ENCODE data around the gene DIP2C.

Gene DIP2C

GRCh38 chr10:722281-723060, 33.0 kb upstream of the DIP2C start:
- no peak overlapping the region for H2AFZ ChIP-seq (ENCODE audit: low read depth, low read length)
- TF ChIP-seq CTCF (IDR thresholded peaks at IDR 0.05; ENCODE audit: borderline replicate concordance, extremely low read depth, low read length, poor library complexity, severe bottlenecking) (no peak), EZH2 (IDR thresholded peaks at IDR 0.05; ENCODE audit: borderline replicate concordance, low read depth, low read length, severe bottlenecking) (no peak)
- ATAC-seq (ENCODE audit: insufficient read depth, low read depth) (no peak), DNase-seq (no peak)
- H3K27ac ChIP-seq (ENCODE audit: low read length), result no peak overlapping the region
- no peaks in the 10 kb centered on the region for H3K4me1 ChIP-seq (ENCODE audit: insufficient read depth, low read length)
- no peaks in the 10 kb centered on the region for H4K20me1 ChIP-seq (ENCODE audit: insufficient read depth, low read length)
- no peaks in the 10 kb centered on the region for H3K9me3 ChIP-seq (ENCODE audit: insufficient read depth, low read length, severe bottlenecking)
- H3K9ac ChIP-seq (ENCODE audit: low read depth, low read length), result no peak overlapping the region
- H3K4me3 ChIP-seq (ENCODE audit: low read depth in 1 of 2, low read length in 2 of 2), result no peak overlapping the region
- H3K4me2 ChIP-seq (ENCODE audit: insufficient read depth, low read length), result no peak overlapping the region
- no peaks in the 10 kb centered on the region for H3K79me2 ChIP-seq (ENCODE audit: insufficient read depth, low read length)
- H3K36me3 ChIP-seq (ENCODE audit: insufficient read depth, low read length), result no peaks in the 10 kb centered on the region
- H3K27me3 ChIP-seq (ENCODE audit: insufficient read depth, low read length, poor library complexity), result no peaks in the 10 kb centered on the region

GRCh38 chr10:718143-718700, 28.8 kb upstream of the DIP2C start:
- H3K79me2 ChIP-seq (ENCODE audit: insufficient read depth, low read length), result no peaks in the 10 kb centered on the region
- no peak overlapping the region for H2AFZ ChIP-seq (ENCODE audit: low read depth, low read length)
- TF ChIP-seq CTCF (IDR thresholded peaks at IDR 0.05; ENCODE audit: borderline replicate concordance, extremely low read depth, low read length, poor library complexity, severe bottlenecking), result no peak
- TF ChIP-seq EZH2 (IDR thresholded peaks at IDR 0.05; ENCODE audit: borderline replicate concordance, low read depth, low read length, severe bottlenecking), result no peak
- H4K20me1 ChIP-seq (ENCODE audit: insufficient read depth, low read length), result no peaks in the 10 kb centered on the region
- no peaks in the 10 kb centered on the region for H3K27me3 ChIP-seq (ENCODE audit: insufficient read depth, low read length, poor library complexity)
- H3K4me3 ChIP-seq (ENCODE audit: low read depth in 1 of 2, low read length in 2 of 2), result no peak overlapping the region
- peaks cover 10% of the 10 kb centered on the region for H3K9me3 ChIP-seq (ENCODE audit: insufficient read depth, low read length, severe bottlenecking)
- H3K9ac ChIP-seq (ENCODE audit: low read depth, low read length), result no peak overlapping the region
- no peaks in the 10 kb centered on the region for H3K4me1 ChIP-seq (ENCODE audit: insufficient read depth, low read length)
- no peak overlapping the region for H3K27ac ChIP-seq (ENCODE audit: low read length)
- no peak for ATAC-seq (ENCODE audit: insufficient read depth, low read depth)
- H3K4me2 ChIP-seq (ENCODE audit: insufficient read depth, low read length), result no peak overlapping the region
- no peak for DNase-seq
- no peaks in the 10 kb centered on the region for H3K36me3 ChIP-seq (ENCODE audit: insufficient read depth, low read length)

GRCh38 chr10:717458-717857, 28.0 kb upstream of the DIP2C start:
- Histone ChIP-seq H3K36me3 (ENCODE audit: insufficient read depth, low read length) (no peaks in the 10 kb centered on the region), H4K20me1 (ENCODE audit: insufficient read depth, low read length) (no peaks in the 10 kb centered on the region), H3K79me2 (ENCODE audit: insufficient read depth, low read length) (no peaks in the 10 kb centered on the region), H3K4me3 (ENCODE audit: low read depth in 1 of 2, low read length in 2 of 2) (no peak overlapping the region), H3K27me3 (ENCODE audit: insufficient read depth, low read length, poor library complexity) (no peaks in the 10 kb centered on the region), H3K9ac (ENCODE audit: low read depth, low read length) (no peak overlapping the region), H2AFZ (ENCODE audit: low read depth, low read length) (no peak overlapping the region), H3K27ac (ENCODE audit: low read length) (no peak overlapping the region), H3K9me3 (ENCODE audit: insufficient read depth, low read length, severe bottlenecking) (peaks cover 10% of the 10 kb centered on the region), H3K4me2 (ENCODE audit: insufficient read depth, low read length) (no peak overlapping the region), H3K4me1 (ENCODE audit: insufficient read depth, low read length) (no peaks in the 10 kb centered on the region)
- no peak for TF ChIP-seq EZH2 (IDR thresholded peaks at IDR 0.05; ENCODE audit: borderline replicate concordance, low read depth, low read length, severe bottlenecking)
- no peak for TF ChIP-seq CTCF (IDR thresholded peaks at IDR 0.05; ENCODE audit: borderline replicate concordance, extremely low read depth, low read length, poor library complexity, severe bottlenecking)
- DNase-seq (no peak), ATAC-seq (ENCODE audit: insufficient read depth, low read depth) (no peak)

Measured in DND-41 (cell line).